Activated CD8-positive, alpha-beta T cell treated with anti-CD3 and anti-CD28 coated beads for 36 hours (primary cell): ENCODE data around the gene MAPK8IP3. TPM values are rescaled to one million over a fixed set of nuclear protein-coding genes. Genes with fewer than 3 reads are reported as not detected.
A peak's percentile ranks its signal among the peaks of the same experiment; 100 is the strongest.

Source experiments
- ATAC-seq: fragments of 200-7000 bp; cut with Tn5 transposase; one replicate; pipeline ENCODE4 v1.10.0; 2021; ENCODE audit warnings: mild to moderate bottlenecking, moderate library complexity
- CTCF ChIA-PET: fragments of 350-600 bp; sonication (Branson Sonifier 250); formaldehyde crosslinking; loops from one replicate; lab custom pipeline; 2021; ENCODE audit warnings: antibody characterized with exemption; lab: Charles Lee
- POLR2A ChIA-PET: fragments of 350-600 bp; sonication (Branson Sonifier 250); formaldehyde crosslinking; loops from one replicate; lab custom pipeline; 2021; ENCODE audit warnings: antibody characterized with exemption; lab: Charles Lee
- DNase-seq: peaks from one replicate; pipeline ENCODE4 v3.0.0-alpha.2; 2020
- H3K27ac Mint-ChIP-seq: one replicate; pipeline ENCODE4 v1.8.0; 2021; ENCODE audit warnings: mild to moderate bottlenecking, mixed read lengths
- H3K27me3 Mint-ChIP-seq: one replicate; pipeline ENCODE4 v1.8.0; 2021; ENCODE audit warnings: mixed read lengths
- H3K36me3 Mint-ChIP-seq: one replicate; pipeline ENCODE4 v1.8.0; 2021; ENCODE audit warnings: low read depth, mixed read lengths
- H3K4me1 Mint-ChIP-seq: one replicate; pipeline ENCODE4 v1.8.0; 2021; ENCODE audit warnings: low read depth, mixed read lengths
- H3K4me3 Mint-ChIP-seq: one replicate; pipeline ENCODE4 v1.8.0; 2021; ENCODE audit warnings: mild to moderate bottlenecking, moderate library complexity, mixed read lengths
- H3K9me3 Mint-ChIP-seq: one replicate; pipeline ENCODE4 v1.8.0; 2021; ENCODE audit warnings: mixed read lengths
- CTCF ChIP-seq: fragments of 200-600 bp; IDR thresholded peaks from one replicate; pipeline ENCODE4 v1.8.0; 2022; ENCODE audit warnings: antibody characterized with exemption, mild to moderate bottlenecking
- intact Hi-C: fragments of 100-400 bp; cut with micrococcal nuclease; formaldehyde crosslinking; loops from one replicate; pipeline ENCODE4 v1.10.0; 2022
- total RNA-seq, 2 experiments: library from RNA; stranded (reverse); gene quantifications; one replicate each; pipeline ENCODE4 v1.2.3, GENCODE V29; 2021

MAPK8IP3 gene
- total RNA-seq, 2 experiments from 2014 or later = 58.4 to 65.1 TPM

GRCh38 chr16:1768061-1768766 is 62.2 kb downstream of the MAPK8IP3 start:
- peaks cover 7% of the 10 kb centered on the region for H3K4me1 Mint-ChIP-seq
- ChIA-PET POLR2A (interaction anchor here (0.6 to 2.6 kb wide), 5 partner anchors 8 to 197 kb away, joined by 3 to 8 read pairs (median 3); partner anchors contain the start of genes MAPK8IP3 and RPS2), CTCF (interaction anchor here (1.1 kb wide), 2 partner anchors 15 to 62 kb away, joined by 3 to 5 read pairs; partner anchors contain the start of genes MAPK8IP3, NUBP2 and SPSB3)
- no peak for DNase-seq
- no peak overlapping the region for H3K27ac Mint-ChIP-seq
- no peak for ATAC-seq
- intact Hi-C loops = no loop called here
- H3K36me3 Mint-ChIP-seq = peaks cover 12% of the 10 kb centered on the region
- no peak for TF ChIP-seq CTCF
- no peaks in the 10 kb centered on the region for H3K9me3 Mint-ChIP-seq
- H3K4me3 Mint-ChIP-seq = no peak overlapping the region
- no peaks in the 10 kb centered on the region for H3K27me3 Mint-ChIP-seq

GRCh38 chr16:1768767-1769401 is 62.9 kb downstream of the MAPK8IP3 start:
- TF ChIP-seq CTCF = no peak
- no peaks in the 10 kb centered on the region for H3K27me3 Mint-ChIP-seq
- CTCF ChIA-PET = interaction anchor here (1.1 kb wide), 2 partner anchors 14 to 63 kb away, joined by 3 to 5 read pairs; partner anchors contain the start of genes MAPK8IP3, NUBP2 and SPSB3

GRCh38 chr16:1769402-1770300 is 63.7 kb downstream of the MAPK8IP3 start:
- TF ChIP-seq CTCF = no peak

More at GRCh38 chr16:1768767-1769401, 62.9 kb downstream of the MAPK8IP3 start:
- H3K9me3 Mint-ChIP-seq = no peaks in the 10 kb centered on the region
- H3K27ac Mint-ChIP-seq = no peak overlapping the region
- peaks cover 7% of the 10 kb centered on the region for H3K4me1 Mint-ChIP-seq
- peaks cover 12% of the 10 kb centered on the region for H3K36me3 Mint-ChIP-seq
- intact Hi-C loops = no loop called here
- H3K4me3 Mint-ChIP-seq = no peak overlapping the region
- POLR2A ChIA-PET = interaction anchor here (0.6 to 2.6 kb wide), 7 partner anchors 9 to 142 kb away, joined by 3 to 8 read pairs (median 5); partner anchors contain the start of genes FAHD1, MAPK8IP3, NUBP2 and SPSB3
- ATAC-seq = no peak
- DNase-seq = no peak

GRCh38 chr16:1770328-1771187 is 64.6 kb downstream of the MAPK8IP3 start:
- POLR2A ChIA-PET = interaction anchor here (0.7 to 3.2 kb wide), 15 partner anchors 9 to 195 kb away, joined by 3 to 18 read pairs (median 5); partner anchors contain the start of genes FAHD1, HAGH, JPT2 and MAPK8IP3
- Mint-ChIP-seq H3K4me3 (peak overlapping the region; percentile 100), H3K27me3 (no peaks in the 10 kb centered on the region), H3K9me3 (no peaks in the 10 kb centered on the region), H3K27ac (peak overlapping the region; percentile 84), H3K4me1 (peaks cover 14% of the 10 kb centered on the region), H3K36me3 (peaks cover 12% of the 10 kb centered on the region)
- no peak for TF ChIP-seq CTCF
- peak; percentile 76 for DNase-seq
- ATAC-seq = peak; percentile 25
- intact Hi-C loops = loop anchor here (1.0 kb wide), 1 partner anchor 12 kb away; the partner anchor contains the start of genes NUBP2 and SPSB3
- CTCF ChIA-PET = interaction anchor here (3.4 kb wide), 1 partner anchor 12 kb away, joined by 36 read pairs; the partner anchor contains the start of genes NUBP2 and SPSB3

More at GRCh38 chr16:1769402-1770300, 63.7 kb downstream of the MAPK8IP3 start:
- ATAC-seq = no peak
- no peaks in the 10 kb centered on the region for H3K27me3 Mint-ChIP-seq
- POLR2A ChIA-PET = interaction anchor here (0.6 to 3.2 kb wide), 12 partner anchors 8 to 196 kb away, joined by 3 to 15 read pairs (median 5); partner anchors contain the start of genes FAHD1, HAGH, MAPK8IP3 and NUBP2
- CTCF ChIA-PET = interaction anchor here (1.1 to 3.4 kb wide), 2 partner anchors 13 kb away, joined by 5 to 36 read pairs; partner anchors contain the start of genes NUBP2 and SPSB3
- H3K27ac Mint-ChIP-seq = peak overlapping the region; percentile 84
- H3K4me3 Mint-ChIP-seq = peak overlapping the region; percentile 100
- no peak for DNase-seq
- H3K4me1 Mint-ChIP-seq = peaks cover 8% of the 10 kb centered on the region
- H3K9me3 Mint-ChIP-seq = no peaks in the 10 kb centered on the region
- peaks cover 12% of the 10 kb centered on the region for H3K36me3 Mint-ChIP-seq
- intact Hi-C loops = no loop called here
